Activated naive CD4-positive, alpha-beta T cell treated with anti-CD3 and anti-CD28 coated beads, Interleukin-2, amount 10 ng/mL, durations not matched to agents 7 days and 5 days (primary cell): ENCODE measurements around the gene PCDHB12.
"Not testable (repeated sequence)": the region's sequence is repeated elsewhere in the genome, so short reads cannot be mapped to it uniquely, and the experiment has no call there.

Source experiments
- CTCF ChIA-PET: fragments of 350-600 bp; sonication (Branson Sonifier 250); formaldehyde crosslinking; loops from one replicate; lab custom pipeline; 2021; ENCODE audit warnings: antibody characterized with exemption; lab: Charles Lee
- DNase-seq: peaks from one replicate; pipeline ENCODE4 v3.0.0-alpha.2; 2020
- H3K27ac Mint-ChIP-seq: one replicate; pipeline ENCODE4 v1.8.0; 2021; ENCODE audit warnings: mild to moderate bottlenecking, moderate library complexity, mixed read lengths
- H3K27me3 Mint-ChIP-seq: one replicate; pipeline ENCODE4 v1.8.0; 2021; ENCODE audit warnings: mild to moderate bottlenecking, mixed read lengths
- H3K36me3 Mint-ChIP-seq: one replicate; pipeline ENCODE4 v1.8.0; 2021; ENCODE audit warnings: mixed read lengths
- H3K4me1 Mint-ChIP-seq: one replicate; pipeline ENCODE4 v1.8.0; 2021; ENCODE audit warnings: mixed read lengths
- H3K4me3 Mint-ChIP-seq: one replicate; pipeline ENCODE4 v1.8.0; 2021; ENCODE audit warnings: mild to moderate bottlenecking, moderate library complexity, mixed read lengths
- H3K9me3 Mint-ChIP-seq: one replicate; pipeline ENCODE4 v1.8.0; 2021; ENCODE audit warnings: mixed read lengths

PCDHB12 gene

DNA sequence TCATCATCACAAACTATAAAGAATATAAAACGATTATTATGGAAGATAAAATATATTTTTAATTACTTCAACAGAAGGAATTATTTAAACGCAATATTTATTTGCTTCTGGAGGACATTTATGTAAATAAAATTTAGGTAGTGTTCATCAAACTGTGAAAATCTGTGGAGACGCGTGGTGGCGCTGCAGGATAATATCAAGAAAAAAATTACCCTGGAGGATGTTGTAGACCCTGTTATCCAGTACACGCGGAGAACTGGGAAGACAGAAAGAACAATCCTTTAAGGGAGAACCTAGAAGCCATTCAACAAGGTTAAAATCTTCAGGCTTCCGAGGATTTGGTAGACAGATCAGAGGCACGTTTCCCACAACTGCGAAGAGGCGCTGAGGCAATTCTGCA, at the start of gene PCDHB12:
TSS of gene PCDHB12 (plus strand) at position 242 of the 400 bp plus-strand sequence. CDS start 189 bp downstream, outside the sequence.
- DNase-seq, result no peak
- Mint-ChIP-seq H3K4me1 (no peaks in the 10 kb centered on the region), H3K36me3 (peaks cover 2% of the 10 kb centered on the region), H3K9me3 (peaks cover 6% of the 10 kb centered on the region), H3K27me3 (peaks cover 9% of the 10 kb centered on the region), H3K27ac (no peak within 1 kb of the TSS), H3K4me3 (no peak within 1 kb of the TSS)
- CTCF ChIA-PET, result interaction anchor here (1.2 kb wide), 1 partner anchor 9 kb away, joined by 3 read pairs; the partner anchor contains the start of gene PCDHB11

DNA sequence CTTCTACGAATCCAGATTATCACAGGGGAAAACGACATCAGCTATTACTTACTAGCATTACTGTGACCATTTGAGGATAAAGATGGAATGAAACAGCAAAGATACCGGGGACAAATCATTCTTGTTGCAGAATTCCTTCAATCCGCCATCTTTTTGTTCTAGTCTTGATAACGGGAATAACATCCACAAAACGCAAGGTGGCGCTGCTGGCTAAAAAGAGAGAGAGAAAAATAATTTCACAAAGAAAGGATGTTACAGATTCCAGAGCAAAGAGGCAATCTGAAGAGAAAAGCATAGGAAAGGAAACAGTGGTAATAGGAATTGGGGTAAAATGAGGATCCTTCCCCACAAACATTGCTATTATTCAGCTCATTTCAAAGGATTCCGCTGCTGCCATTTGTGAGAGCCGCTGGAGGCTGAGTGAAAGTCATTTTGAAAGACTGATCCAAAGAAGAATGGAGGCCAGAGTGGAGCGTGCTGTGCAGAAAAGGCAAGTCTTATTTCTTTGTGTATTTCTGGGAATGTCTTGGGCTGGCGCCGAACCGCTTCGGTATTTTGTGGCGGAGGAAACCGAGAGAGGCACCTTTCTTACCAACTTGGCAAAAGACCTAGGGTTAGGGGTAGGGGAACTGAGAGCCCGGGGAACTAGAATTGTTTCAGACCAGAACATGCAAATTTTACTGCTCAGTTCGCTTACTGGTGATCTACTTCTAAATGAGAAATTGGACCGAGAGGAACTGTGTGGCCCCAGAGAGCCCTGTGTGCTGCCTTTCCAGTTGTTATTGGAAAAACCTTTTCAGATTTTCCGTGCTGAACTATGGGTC, 35.9 kb upstream of the PCDHB12 start, which contains the start of gene PCDHB7:
TSS of gene PCDHB7 (plus strand) at position 264 of the 824 bp plus-strand sequence. CDS start at position 456, 192 bp downstream.
- H3K9me3 Mint-ChIP-seq, result peaks cover 13% of the 10 kb centered on the region
- peak; percentile 38 for DNase-seq
- CTCF ChIA-PET, result no interaction called here
- no peak within 1 kb of the TSS for H3K4me3 Mint-ChIP-seq
- peaks cover 13% of the 10 kb centered on the region for H3K27me3 Mint-ChIP-seq
- H3K4me1 Mint-ChIP-seq, result no peaks in the 10 kb centered on the region
- no peak within 1 kb of the TSS for H3K27ac Mint-ChIP-seq
- H3K36me3 Mint-ChIP-seq, result no peaks in the 10 kb centered on the region

DNA sequence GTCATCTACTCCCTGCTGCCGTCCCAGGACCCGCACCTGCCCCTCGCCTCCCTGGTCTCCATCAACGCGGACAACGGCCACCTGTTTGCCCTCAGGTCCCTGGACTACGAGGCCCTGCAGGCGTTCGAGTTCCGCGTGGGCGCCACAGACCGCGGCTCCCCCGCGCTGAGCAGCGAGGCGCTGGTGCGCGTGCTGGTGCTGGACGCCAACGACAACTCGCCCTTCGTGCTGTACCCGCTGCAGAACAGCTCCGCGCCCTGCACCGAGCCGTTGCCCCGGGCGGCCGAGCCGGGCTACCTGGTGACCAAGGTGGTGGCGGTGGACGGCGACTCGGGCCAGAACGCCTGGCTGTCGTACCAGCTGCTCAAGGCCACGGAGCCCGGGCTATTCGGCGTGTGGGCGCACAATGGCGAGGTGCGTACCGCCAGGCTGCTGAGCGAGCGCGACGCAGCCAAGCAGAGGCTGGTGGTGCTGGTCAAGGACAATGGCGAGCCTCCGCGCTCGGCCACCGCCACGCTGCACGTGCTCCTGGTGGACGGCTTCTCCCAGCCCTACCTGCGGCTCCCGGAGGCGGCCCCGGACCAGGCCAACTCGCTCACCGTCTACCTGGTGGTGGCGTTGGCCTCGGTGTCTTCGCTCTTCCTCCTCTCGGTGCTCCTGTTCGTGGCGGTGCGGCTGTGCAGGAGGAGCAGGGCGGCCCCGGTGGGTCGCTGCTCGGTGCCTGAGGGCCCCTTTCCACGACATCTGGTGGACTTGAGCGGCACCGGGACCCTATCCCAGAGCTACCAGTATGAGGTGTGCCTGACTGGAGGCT, 34.0 kb upstream of the PCDHB12 start:
- DNase-seq, H3K36me3 Mint-ChIP-seq, H3K4me3 Mint-ChIP-seq, CTCF ChIA-PET, H3K27ac Mint-ChIP-seq, H3K4me1 Mint-ChIP-seq: not testable (repeated sequence)
- H3K9me3 Mint-ChIP-seq, result peaks cover 11% of the 10 kb centered on the region
- H3K27me3 Mint-ChIP-seq, result peaks cover 13% of the 10 kb centered on the region

DNA sequence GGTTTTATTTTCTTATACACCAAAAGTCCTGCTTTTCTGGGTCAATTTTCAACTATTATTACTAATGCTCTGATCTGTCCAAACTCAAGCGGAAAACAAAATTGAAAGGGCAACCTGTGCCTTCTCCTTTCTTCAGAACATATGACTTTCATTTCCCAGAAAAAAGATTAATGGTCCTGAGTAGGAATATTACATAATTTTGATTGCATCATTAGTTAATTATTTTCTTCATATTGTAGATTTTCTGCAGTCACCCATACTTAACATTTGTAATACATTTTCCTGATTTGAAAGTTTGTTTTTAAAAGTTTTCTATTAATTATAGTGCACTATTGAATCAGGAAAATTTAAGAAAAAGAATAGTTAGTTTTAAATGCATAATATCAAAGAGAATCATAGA, 32.6 kb upstream of the PCDHB12 start:
- H3K27me3 Mint-ChIP-seq, result peaks cover 13% of the 10 kb centered on the region
- DNase-seq, result no peak
- CTCF ChIA-PET, result no interaction called here
- H3K4me3 Mint-ChIP-seq, result no peak overlapping the region
- no peaks in the 10 kb centered on the region for H3K36me3 Mint-ChIP-seq
- H3K4me1 Mint-ChIP-seq, result no peaks in the 10 kb centered on the region
- no peak overlapping the region for H3K27ac Mint-ChIP-seq
- peaks cover 15% of the 10 kb centered on the region for H3K9me3 Mint-ChIP-seq

DNA sequence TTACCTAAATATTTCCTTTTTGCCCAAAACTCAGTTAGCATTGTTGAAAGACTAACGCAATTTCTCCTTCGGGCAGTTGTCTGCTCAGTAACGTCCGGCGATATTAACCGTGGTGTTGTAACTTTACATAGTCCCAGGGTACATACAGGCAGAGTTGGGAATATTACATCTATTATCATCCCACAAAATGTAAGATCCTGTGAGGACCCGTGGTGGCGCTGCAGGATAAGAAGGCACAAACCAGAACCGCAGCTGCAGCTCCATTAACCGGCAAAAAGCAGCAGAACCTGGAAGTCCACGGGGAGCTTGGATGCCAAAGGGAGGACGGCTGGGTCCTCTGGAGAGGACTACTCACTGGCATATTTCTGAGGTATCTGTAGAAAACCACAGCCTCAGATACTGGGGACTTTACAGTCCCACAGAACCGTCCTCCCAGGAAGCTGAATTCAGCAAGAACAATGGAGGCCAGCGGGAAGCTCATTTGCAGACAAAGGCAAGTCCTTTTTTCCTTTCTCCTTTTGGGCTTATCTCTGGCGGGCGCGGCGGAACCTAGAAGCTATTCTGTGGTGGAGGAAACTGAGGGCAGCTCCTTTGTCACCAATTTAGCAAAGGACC, 30.8 kb upstream of the PCDHB12 start, which contains the start of gene PCDHB8:
TSS of gene PCDHB8 (plus strand) at position 214 of the 615 bp plus-strand sequence. CDS start at position 459, 245 bp downstream.
- Mint-ChIP-seq H3K27me3 (peaks cover 15% of the 10 kb centered on the region), H3K9me3 (peaks cover 23% of the 10 kb centered on the region)
- CTCF ChIA-PET, result interaction anchor here (0.9 to 1.1 kb wide), 2 partner anchors 9 to 15 kb away, joined by 4 to 6 read pairs; partner anchors contain the start of genes PCDHB10 and PCDHB9
- H3K4me3 Mint-ChIP-seq, H3K4me1 Mint-ChIP-seq, H3K27ac Mint-ChIP-seq, H3K36me3 Mint-ChIP-seq, DNase-seq: not testable (repeated sequence)

DNA sequence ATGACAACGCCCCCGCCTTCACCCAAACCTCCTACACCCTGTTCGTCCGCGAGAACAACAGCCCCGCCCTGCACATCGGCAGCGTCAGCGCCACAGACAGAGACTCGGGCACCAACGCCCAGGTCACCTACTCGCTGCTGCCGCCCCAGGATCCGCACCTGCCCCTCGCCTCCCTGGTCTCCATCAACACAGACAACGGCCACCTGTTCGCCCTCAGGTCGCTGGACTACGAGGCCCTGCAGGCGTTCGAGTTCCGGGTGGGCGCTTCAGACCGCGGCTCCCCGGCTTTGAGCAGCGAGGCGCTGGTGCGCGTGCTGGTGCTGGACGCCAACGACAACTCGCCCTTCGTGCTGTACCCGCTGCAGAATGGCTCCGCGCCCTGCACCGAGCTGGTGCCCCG, 29.1 kb upstream of the PCDHB12 start:
- CTCF ChIA-PET, H3K4me3 Mint-ChIP-seq, DNase-seq, H3K36me3 Mint-ChIP-seq, H3K4me1 Mint-ChIP-seq, H3K27ac Mint-ChIP-seq: not testable (repeated sequence)
- Mint-ChIP-seq H3K9me3 (peaks cover 22% of the 10 kb centered on the region), H3K27me3 (peaks cover 14% of the 10 kb centered on the region)

DNA sequence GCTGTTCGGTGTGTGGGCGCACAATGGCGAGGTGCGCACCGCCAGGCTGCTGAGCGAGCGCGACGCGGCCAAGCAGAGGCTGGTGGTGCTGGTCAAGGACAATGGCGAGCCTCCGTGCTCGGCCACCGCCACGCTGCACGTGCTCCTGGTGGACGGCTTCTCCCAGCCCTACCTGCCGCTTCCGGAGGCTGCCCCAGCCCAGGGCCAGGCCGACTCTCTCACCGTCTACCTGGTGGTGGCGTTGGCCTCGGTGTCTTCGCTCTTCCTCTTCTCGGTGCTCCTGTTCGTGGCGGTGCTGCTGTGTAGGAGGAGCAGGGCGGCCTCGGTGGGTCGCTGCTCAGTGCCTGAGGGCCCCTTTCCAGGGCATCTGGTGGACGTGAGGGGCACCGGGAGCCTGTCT, 28.6 kb upstream of the PCDHB12 start:
- H3K27ac Mint-ChIP-seq, CTCF ChIA-PET: not testable (repeated sequence)

DNA sequence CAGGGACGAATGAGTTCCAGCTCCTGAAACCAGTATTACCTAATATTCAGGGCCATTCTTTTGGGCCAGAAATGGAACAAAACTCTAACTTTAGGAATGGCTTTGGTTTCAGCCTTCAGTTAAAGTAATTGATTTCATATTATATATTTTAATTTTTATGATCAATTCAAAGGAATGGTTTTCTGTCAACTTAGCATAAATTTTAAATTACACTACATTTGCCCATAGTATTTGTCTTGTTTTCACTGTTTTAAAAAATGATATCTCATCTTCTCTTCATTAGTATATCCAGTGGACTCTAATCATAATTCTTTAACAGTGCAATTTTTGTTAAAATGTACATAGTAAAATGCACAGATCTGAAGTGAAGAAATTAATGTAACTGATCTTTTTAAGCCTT, 28.2 kb upstream of the PCDHB12 start:
- no peak for DNase-seq
- CTCF ChIA-PET, result no interaction called here
- peaks cover 6% of the 10 kb centered on the region for H3K36me3 Mint-ChIP-seq
- H3K9me3 Mint-ChIP-seq, result peaks cover 23% of the 10 kb centered on the region
- peaks cover 14% of the 10 kb centered on the region for H3K27me3 Mint-ChIP-seq
- H3K4me3 Mint-ChIP-seq, result no peak overlapping the region
- no peak overlapping the region for H3K27ac Mint-ChIP-seq
- H3K4me1 Mint-ChIP-seq, result no peaks in the 10 kb centered on the region

More for the DNA sequence above, 28.6 kb upstream of the PCDHB12 start:
- H3K36me3 Mint-ChIP-seq, H3K4me3 Mint-ChIP-seq, H3K4me1 Mint-ChIP-seq, DNase-seq: not testable (repeated sequence)
- Mint-ChIP-seq H3K9me3 (peaks cover 24% of the 10 kb centered on the region), H3K27me3 (peaks cover 15% of the 10 kb centered on the region)

DNA sequence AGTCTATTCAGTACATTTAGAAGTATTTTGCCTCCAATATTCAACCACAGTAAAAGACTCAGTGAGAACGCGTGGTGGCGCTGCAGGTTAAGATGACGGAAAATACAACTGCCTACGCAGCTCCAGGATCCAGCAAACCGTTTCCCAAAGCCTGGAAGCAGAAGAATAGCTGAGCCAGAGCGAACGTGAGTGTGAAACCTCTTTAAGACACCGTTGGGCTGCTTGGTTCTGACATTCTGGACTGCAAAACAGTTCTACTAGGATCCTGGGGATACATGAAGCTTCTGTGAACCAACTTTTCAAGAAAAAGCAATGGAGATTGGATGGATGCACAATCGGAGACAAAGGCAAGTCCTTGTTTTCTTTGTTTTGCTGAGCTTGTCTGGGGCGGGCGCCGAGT, 26.3 kb upstream of the PCDHB12 start, which contains the start of gene PCDHB16:
TSS of gene PCDHB16 (plus strand) at position 140 of the 400 bp plus-strand sequence. CDS start at position 313, 173 bp downstream.
- Mint-ChIP-seq H3K27me3 (peaks cover 19% of the 10 kb centered on the region), H3K4me1 (no peaks in the 10 kb centered on the region), H3K9me3 (peaks cover 28% of the 10 kb centered on the region), H3K36me3 (peaks cover 6% of the 10 kb centered on the region), H3K27ac (no peak within 1 kb of the TSS), H3K4me3 (no peak within 1 kb of the TSS)
- CTCF ChIA-PET, result interaction anchor here (0.6 kb wide), 1 partner anchor 10 kb away, joined by 4 read pairs; the partner anchor contains the start of gene PCDHB10
- no peak for DNase-seq

DNA sequence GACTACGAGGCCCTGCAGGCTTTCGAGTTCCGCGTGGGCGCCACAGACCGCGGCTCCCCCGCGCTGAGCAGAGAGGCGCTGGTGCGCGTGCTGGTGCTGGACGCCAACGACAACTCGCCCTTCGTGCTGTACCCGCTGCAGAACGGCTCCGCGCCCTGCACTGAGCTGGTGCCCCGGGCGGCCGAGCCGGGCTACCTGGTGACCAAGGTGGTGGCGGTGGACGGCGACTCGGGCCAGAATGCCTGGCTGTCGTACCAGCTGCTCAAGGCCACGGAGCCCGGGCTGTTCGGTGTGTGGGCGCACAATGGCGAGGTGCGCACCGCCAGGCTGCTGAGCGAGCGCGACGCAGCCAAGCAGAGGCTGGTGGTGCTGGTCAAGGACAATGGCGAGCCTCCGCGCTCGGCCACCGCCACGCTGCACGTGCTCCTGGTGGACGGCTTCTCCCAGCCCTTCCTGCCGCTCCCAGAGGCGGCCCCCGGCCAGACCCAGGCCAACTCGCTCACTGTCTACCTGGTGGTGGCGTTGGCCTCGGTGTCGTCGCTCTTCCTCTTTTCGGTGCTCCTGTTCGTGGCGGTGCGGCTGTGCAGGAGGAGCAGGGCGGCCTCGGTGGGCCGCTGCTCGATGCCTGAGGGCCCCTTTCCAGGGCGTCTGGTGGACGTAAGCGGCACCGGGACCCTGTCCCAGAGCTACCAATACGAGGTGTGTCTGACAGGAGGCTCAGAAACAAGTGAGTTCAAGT, 24.2 kb upstream of the PCDHB12 start:
- H3K36me3 Mint-ChIP-seq, H3K4me3 Mint-ChIP-seq, H3K27ac Mint-ChIP-seq, H3K4me1 Mint-ChIP-seq, DNase-seq, CTCF ChIA-PET: not testable (repeated sequence)
- Mint-ChIP-seq H3K9me3 (peaks cover 32% of the 10 kb centered on the region), H3K27me3 (peaks cover 22% of the 10 kb centered on the region)

DNA sequence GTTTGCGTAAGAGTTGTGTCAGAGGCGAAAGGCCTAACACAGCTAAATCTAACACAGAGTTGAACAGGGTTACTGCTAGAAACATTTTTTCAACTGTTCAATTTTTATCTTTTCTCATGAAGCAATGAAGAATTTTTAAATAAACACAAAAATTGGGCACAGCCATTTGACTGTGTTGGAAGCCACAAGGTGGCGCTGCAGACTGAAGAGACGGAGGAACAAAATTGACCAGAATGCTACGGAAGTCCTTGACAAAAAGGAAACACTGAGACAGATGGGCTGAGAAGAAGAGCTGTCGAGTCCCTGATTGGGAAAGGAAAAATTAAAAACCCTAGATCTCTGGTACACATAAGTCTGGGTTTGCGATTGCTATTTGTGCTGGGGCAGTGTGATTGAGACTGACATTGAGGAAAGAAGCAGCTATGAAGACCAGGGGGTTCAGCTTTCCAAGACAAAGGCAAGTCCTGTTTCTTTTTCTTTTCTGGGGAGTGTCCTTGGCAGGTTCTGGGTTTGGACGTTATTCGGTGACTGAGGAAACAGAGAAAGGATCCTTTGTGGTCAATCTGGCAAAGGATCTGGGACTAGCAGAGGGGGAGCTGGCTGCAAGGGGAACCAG, 21.5 kb upstream of the PCDHB12 start, which contains the start of gene PCDHB9:
TSS of gene PCDHB9 (plus strand) at position 265 of the 616 bp plus-strand sequence. CDS start at position 423, 158 bp downstream.
- no peak within 1 kb of the TSS for H3K27ac Mint-ChIP-seq

DNA sequence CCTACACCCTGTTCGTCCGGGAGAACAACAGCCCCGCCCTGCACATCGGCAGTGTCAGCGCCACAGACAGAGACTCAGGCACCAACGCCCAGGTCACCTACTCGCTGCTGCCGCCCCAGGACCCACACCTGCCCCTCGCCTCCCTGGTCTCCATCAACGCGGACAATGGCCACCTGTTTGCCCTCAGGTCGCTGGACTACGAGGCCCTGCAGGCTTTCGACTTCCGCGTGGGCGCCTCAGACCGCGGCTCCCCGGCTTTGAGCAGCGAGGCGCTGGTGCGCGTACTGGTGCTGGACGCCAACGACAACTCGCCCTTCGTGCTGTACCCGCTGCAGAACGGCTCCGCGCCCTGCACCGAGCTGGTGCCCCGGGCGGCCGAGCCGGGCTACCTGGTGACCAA, 19.8 kb upstream of the PCDHB12 start:
- H3K4me1 Mint-ChIP-seq, CTCF ChIA-PET, H3K36me3 Mint-ChIP-seq, DNase-seq, H3K27ac Mint-ChIP-seq, H3K4me3 Mint-ChIP-seq: not testable (repeated sequence)
- Mint-ChIP-seq H3K9me3 (peaks cover 27% of the 10 kb centered on the region), H3K27me3 (peaks cover 15% of the 10 kb centered on the region)

More for the DNA sequence above, 21.5 kb upstream of the PCDHB12 start, which contains the start of gene PCDHB9:
- no peaks in the 10 kb centered on the region for H3K4me1 Mint-ChIP-seq
- DNase-seq, result peak; percentile 39
- CTCF ChIA-PET, result interaction anchor here (0.7 to 2.2 kb wide), 4 partner anchors 10 to 635 kb away, joined by 3 to 6 read pairs (median 3); partner anchors contain the start of genes PCDHB15 and PCDHB8
- H3K36me3 Mint-ChIP-seq, result peaks cover 6% of the 10 kb centered on the region
- H3K27me3 Mint-ChIP-seq, result peaks cover 22% of the 10 kb centered on the region
- H3K9me3 Mint-ChIP-seq, result peaks cover 26% of the 10 kb centered on the region
- no peak within 1 kb of the TSS for H3K4me3 Mint-ChIP-seq
